ENCODE results near the gene ARSB.

ARSB gene

DNA sequence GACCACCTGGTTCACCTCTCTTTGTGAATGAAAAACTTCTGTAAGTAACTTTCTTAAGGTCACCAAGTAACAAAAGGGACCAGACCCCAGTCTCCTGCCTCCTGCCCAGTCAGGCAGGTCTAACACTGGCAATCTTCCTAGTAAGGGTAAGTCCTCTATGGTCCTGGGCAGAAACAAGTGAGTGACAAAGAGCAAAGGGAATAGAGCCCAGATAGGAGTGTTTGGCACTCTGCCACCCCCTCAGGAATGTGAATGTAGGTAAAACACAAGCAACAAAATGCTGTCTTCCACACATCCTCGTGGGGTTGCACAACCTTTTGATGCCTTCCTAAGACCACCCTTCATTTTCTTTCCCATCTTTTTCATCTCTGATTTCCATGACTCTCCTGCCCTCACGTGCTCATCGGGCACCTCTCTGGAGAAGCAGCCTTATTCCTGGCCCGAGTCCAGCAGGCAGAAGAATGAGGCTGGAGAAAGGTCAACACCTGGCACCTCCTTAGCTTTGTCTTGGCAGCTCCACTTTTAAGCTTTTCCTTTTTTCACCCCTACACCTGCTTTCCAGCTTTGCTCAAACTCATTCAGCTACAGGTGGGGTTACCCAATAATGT lies 246.3 kb downstream of the ARSB start:
- H2AFZ ChIP-seq (ENCODE audit: low read depth): no peak overlapping the region
- no peaks in the 10 kb centered on the region for H3K27me3 ChIP-seq (ENCODE audit: insufficient read depth, low read depth)
- H3K36me3 ChIP-seq (ENCODE audit: insufficient read depth): no peaks in the 10 kb centered on the region
- H3K4me1 ChIP-seq (ENCODE audit: low read depth, poor library complexity, severe bottlenecking): no peaks in the 10 kb centered on the region
- H4K20me1 ChIP-seq (ENCODE audit: insufficient read depth): no peaks in the 10 kb centered on the region
- H3K9ac ChIP-seq: no peak overlapping the region
- H3K4me2 ChIP-seq: no peak overlapping the region
- no peaks in the 10 kb centered on the region for H3K79me2 ChIP-seq (ENCODE audit: insufficient read depth, low read depth)
- H3K4me3 ChIP-seq (IDR thresholded peaks at IDR 0.05; ENCODE audit: insufficient read depth, low read depth, low read length): no peak overlapping the region
- TF ChIP-seq, protein P1, sequence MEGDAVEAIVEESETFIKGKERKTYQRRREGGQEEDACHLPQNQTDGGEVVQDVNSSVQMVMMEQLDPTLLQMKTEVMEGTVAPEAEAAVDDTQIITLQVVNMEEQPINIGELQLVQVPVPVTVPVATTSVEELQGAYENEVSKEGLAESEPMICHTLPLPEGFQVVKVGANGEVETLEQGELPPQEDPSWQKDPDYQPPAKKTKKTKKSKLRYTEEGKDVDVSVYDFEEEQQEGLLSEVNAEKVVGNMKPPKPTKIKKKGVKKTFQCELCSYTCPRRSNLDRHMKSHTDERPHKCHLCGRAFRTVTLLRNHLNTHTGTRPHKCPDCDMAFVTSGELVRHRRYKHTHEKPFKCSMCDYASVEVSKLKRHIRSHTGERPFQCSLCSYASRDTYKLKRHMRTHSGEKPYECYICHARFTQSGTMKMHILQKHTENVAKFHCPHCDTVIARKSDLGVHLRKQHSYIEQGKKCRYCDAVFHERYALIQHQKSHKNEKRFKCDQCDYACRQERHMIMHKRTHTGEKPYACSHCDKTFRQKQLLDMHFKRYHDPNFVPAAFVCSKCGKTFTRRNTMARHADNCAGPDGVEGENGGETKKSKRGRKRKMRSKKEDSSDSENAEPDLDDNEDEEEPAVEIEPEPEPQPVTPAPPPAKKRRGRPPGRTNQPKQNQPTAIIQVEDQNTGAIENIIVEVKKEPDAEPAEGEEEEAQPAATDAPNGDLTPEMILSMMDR (conservative IDR thresholded peaks at IDR 0.05; ENCODE audit: low read depth, low read length): no peak
- no peak overlapping the region for H3K27ac ChIP-seq

DNA sequence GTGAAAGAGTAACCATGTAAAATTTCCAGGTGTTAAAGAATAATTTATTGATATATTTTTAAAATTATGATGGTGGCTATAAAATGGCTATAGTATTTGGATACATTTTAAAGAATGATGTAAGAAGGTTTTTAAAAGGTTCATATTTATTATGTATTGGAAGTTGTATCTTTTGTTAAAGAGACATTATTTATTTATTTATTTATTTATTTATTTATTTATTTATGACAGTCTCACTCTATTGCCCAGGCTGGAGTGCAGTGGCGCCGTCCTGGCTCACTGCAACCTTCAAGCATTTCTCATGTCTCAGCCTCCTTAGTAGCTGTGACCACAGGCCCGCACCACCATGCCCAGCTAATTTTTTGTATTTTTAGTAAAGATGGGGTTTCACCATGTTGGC lies 247.0 kb downstream of the ARSB start:
- no peak overlapping the region for H3K4me3 ChIP-seq (IDR thresholded peaks at IDR 0.05; ENCODE audit: insufficient read depth, low read depth, low read length)
- no peaks in the 10 kb centered on the region for H4K20me1 ChIP-seq (ENCODE audit: insufficient read depth)
- no peaks in the 10 kb centered on the region for H3K27me3 ChIP-seq (ENCODE audit: insufficient read depth, low read depth)
- H3K9ac ChIP-seq: no peak overlapping the region
- no peaks in the 10 kb centered on the region for H3K4me1 ChIP-seq (ENCODE audit: low read depth, poor library complexity, severe bottlenecking)
- no peaks in the 10 kb centered on the region for H3K79me2 ChIP-seq (ENCODE audit: insufficient read depth, low read depth)
- H3K27ac ChIP-seq: no peak overlapping the region
- no peaks in the 10 kb centered on the region for H3K36me3 ChIP-seq (ENCODE audit: insufficient read depth)
- no peak overlapping the region for H2AFZ ChIP-seq (ENCODE audit: low read depth)
- H3K4me2 ChIP-seq: no peak overlapping the region
- TF ChIP-seq, protein P1 (conservative IDR thresholded peaks at IDR 0.05; ENCODE audit: low read depth, low read length): no peak

DNA sequence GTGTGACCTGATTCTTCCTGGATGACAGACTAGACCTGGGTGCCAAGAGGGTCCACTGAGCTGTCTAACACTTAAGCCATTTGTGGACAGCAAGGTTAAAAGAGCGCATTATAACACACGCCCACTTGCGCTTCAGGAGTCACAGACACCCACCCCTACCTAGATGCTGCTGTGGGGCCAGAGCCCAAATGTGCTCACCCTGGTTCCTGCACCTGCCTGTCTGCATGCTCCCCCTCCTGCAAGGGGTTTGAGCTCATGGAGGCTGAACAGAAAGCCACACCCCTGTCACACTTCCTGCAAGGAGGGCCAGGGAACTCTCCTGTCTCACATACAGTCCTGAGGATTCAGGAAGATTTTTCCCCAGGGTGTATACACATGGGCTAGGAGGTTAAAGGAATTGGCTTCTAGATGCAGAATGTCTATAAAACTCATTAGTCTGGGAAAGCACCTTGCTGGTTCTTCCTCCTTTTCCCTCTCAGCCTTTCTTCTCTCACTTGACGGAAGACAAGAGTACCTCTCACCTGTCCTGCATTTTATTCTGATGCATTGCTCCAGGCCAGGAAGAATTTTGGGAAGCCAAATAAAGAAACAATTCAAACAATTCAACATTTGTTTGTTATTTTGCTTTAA lies 249.2 kb downstream of the ARSB start:
- no peak overlapping the region for H3K4me2 ChIP-seq
- no peak overlapping the region for H3K4me3 ChIP-seq (IDR thresholded peaks at IDR 0.05; ENCODE audit: insufficient read depth, low read depth, low read length)
- H4K20me1 ChIP-seq (ENCODE audit: insufficient read depth): no peaks in the 10 kb centered on the region

DNA sequence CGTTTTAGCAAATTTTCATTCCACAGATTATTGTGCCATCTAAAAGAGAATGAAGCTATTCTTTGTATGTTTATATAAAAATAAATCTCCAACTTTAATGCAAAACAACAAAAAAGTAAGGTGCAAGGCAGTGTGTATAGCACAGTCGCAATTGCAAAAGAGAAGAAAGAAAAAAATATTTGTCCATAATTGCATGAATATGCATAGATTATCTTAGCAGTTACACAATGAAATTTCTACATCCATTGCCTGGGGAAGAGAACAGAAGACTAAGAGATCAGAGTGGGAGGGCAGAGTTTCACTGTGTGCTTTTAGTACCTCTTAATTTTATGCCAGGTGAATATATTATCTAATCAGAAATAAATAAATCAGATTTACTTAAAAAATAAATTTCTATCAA lies 250.2 kb downstream of the ARSB start:
- Histone ChIP-seq H3K27me3 (ENCODE audit: insufficient read depth, low read depth) (no peaks in the 10 kb centered on the region), H4K20me1 (ENCODE audit: insufficient read depth) (no peaks in the 10 kb centered on the region), H3K36me3 (ENCODE audit: insufficient read depth) (no peaks in the 10 kb centered on the region), H3K27ac (no peak overlapping the region), H3K4me1 (ENCODE audit: low read depth, poor library complexity, severe bottlenecking) (peaks cover 7% of the 10 kb centered on the region), H2AFZ (ENCODE audit: low read depth) (no peak overlapping the region), H3K9ac (no peak overlapping the region), H3K4me2 (no peak overlapping the region), H3K79me2 (ENCODE audit: insufficient read depth, low read depth) (no peaks in the 10 kb centered on the region), H3K4me3 (IDR thresholded peaks at IDR 0.05; ENCODE audit: insufficient read depth, low read depth, low read length) (no peak overlapping the region)
- TF ChIP-seq, protein P1 (conservative IDR thresholded peaks at IDR 0.05; ENCODE audit: low read depth, low read length): no peak

More for the DNA sequence above, 249.2 kb downstream of the ARSB start:
- no peak overlapping the region for H2AFZ ChIP-seq (ENCODE audit: low read depth)
- H3K27me3 ChIP-seq (ENCODE audit: insufficient read depth, low read depth): no peaks in the 10 kb centered on the region
- no peak overlapping the region for H3K9ac ChIP-seq
- TF ChIP-seq, protein P1 (conservative IDR thresholded peaks at IDR 0.05; ENCODE audit: low read depth, low read length): no peak
- no peaks in the 10 kb centered on the region for H3K79me2 ChIP-seq (ENCODE audit: insufficient read depth, low read depth)
- no peak overlapping the region for H3K27ac ChIP-seq
- H3K36me3 ChIP-seq (ENCODE audit: insufficient read depth): no peaks in the 10 kb centered on the region
- H3K4me1 ChIP-seq (ENCODE audit: low read depth, poor library complexity, severe bottlenecking): peaks cover under 1% of the 10 kb centered on the region
